Lower leg skin (tissue), 4 donors: Measurements from ENCODE around the gene VPS26B. TPM values are rescaled to one million over a fixed set of nuclear protein-coding genes. Genes with fewer than 3 reads are reported as not detected.

Source experiments
- DNase-seq, 2 donors: peaks; one replicate each; pipeline ENCODE4 v3.0.0-alpha.2; 2019; ENCODE audit warnings: low spot score in 2 of 2
- H3K4me3 ChIP-seq: fragments of 200-600 bp; sonication (generic); 2 replicates; pipeline ENCODE4 v1.5.1; 2017; ENCODE audit warnings: mild to moderate bottlenecking, low read depth; ENCODE audit not compliant: poor library complexity, severe bottlenecking
- POLR2A ChIP-seq, 2 donors: fragments of 450-650 bp; IDR thresholded peaks; one replicate each; pipeline ENCODE4 v1.6.1; 2016 to 2017; ENCODE audit warnings: antibody characterized with exemption in 2 of 2, mild to moderate bottlenecking in 1 of 2, moderate library complexity in 1 of 2
- WGBS, 2 donors: methylation state at CpG; one replicate each; pipeline ENCODE4 v1.1.5; 2018; 5-methylcytosine and 5-hydroxymethylcytosine counted together
- intact Hi-C: fragments of 100-400 bp; cut with DNase I; formaldehyde crosslinking; loops from one replicate; pipeline ENCODE4 v1.15.0; 2023; ENCODE audit warnings: low total_unique reads
- total RNA-seq, 4 donors: library from RNA; depleted of rRNA; stranded (reverse); fragments of >200 nt; gene quantifications; one replicate each; pipeline ENCODE4 v1.1.0, GENCODE V29; 2016
- TF ChIP-seq, protein P1 (sequence below), 3 donors: fragments of 450-650 bp; IDR thresholded peaks; one replicate each; pipeline ENCODE4 v1.5.1; 2016; ENCODE audit warnings: antibody characterized with exemption in 3 of 3, mild to moderate bottlenecking in 3 of 3, moderate library complexity in 2 of 3

VPS26B gene
- total RNA-seq, 4 donors from 2014 or later, result 50.6 to 76.5 (median 64.1) TPM

DNA sequence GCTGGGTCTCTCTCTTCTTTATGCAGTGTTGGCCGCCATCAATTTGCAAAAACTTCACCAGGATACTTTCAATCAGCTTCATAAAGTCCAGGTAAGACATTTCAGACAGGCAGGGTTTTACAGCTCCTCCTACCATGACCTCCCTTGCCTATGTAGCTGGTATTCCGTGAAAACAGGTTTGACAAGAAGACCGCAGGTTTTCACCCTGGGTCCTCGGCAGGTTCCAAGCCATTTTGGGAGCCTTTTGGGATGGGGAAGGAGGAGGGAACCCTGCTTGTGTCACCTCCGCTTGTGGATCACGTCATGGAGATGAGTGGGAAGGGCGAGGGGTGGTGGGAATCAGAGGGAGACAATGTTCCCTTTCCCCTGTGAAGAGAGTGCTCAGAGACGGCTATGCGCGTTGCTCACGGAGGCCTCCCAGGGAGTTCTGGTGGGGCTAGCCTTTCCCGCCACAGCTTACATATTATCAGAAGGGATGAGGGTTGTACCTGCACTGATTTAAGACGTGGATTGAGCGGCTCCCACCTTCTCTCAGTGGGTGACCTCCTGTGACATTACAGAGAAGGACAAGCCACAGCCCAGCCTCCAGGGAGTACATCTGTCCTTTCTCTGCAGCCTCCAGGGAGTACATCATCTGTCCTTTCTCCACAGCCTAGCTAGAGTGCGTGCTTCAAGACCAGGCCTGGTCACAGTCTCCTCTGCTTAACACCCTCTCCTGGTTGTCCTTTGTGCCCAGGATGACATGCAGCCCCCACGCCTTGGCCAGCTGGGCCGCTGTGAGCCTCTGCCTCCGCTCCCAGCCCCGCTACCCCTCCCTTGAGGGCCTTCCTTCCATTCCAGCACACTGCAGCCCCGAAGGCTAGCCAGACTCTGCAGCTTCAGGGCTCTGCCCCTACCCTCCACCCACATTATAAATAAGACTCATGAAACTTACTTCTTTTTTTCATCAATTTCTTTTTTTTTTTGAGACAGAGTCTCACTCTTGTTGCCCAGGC is 68.9 kb downstream of the VPS26B start:
- intact Hi-C loops, result no loop called here
- no peak for TF ChIP-seq POLR2A (IDR thresholded peaks at IDR 0.05)
- TF ChIP-seq, protein P1, sequence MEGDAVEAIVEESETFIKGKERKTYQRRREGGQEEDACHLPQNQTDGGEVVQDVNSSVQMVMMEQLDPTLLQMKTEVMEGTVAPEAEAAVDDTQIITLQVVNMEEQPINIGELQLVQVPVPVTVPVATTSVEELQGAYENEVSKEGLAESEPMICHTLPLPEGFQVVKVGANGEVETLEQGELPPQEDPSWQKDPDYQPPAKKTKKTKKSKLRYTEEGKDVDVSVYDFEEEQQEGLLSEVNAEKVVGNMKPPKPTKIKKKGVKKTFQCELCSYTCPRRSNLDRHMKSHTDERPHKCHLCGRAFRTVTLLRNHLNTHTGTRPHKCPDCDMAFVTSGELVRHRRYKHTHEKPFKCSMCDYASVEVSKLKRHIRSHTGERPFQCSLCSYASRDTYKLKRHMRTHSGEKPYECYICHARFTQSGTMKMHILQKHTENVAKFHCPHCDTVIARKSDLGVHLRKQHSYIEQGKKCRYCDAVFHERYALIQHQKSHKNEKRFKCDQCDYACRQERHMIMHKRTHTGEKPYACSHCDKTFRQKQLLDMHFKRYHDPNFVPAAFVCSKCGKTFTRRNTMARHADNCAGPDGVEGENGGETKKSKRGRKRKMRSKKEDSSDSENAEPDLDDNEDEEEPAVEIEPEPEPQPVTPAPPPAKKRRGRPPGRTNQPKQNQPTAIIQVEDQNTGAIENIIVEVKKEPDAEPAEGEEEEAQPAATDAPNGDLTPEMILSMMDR (IDR thresholded peaks at IDR 0.05), result no peak
- 75 to 81% methylated on average over 20 of the region's 20 CpGs for WGBS, 2 donors
- H3K4me3 ChIP-seq, result no peak overlapping the region
- DNase-seq, result peak in 1 of 2 donors; percentile 49

DNA sequence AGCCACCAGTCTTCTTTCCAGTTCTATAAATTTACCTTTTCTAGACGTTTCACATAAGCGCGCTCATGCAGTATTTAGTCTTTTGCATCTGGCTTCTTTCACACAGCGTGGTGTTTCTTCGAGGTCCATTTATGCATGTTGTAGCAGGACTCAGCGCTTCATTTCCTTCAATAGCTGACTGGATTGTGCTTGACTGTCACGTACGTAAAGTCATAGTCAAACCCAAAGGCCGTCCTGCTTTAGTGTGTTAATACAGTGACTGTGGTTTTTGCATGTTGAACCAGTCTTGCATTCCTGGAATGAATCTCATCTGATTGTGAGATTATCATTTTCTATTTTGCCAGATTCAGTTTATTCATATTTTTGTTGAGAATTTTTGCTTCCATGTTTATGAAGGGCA is 70.2 kb downstream of the VPS26B start:
- no peak for DNase-seq
- WGBS, 2 donors, result 89 to 91% methylated on average over 9 of the region's 9 CpGs
- intact Hi-C loops, result no loop called here
- H3K4me3 ChIP-seq, result no peak overlapping the region
- TF ChIP-seq, protein P1 (IDR thresholded peaks at IDR 0.05), result no peak
- no peak for TF ChIP-seq POLR2A (IDR thresholded peaks at IDR 0.05)

Other genes with a start within 250 kb of the VPS26B start
- gene JAM3, start 155.6 kb upstream of the VPS26B start, total RNA-seq, result 10 to 100 TPM; 12.8 to 22.4 (median 15.1) TPM
- gene NCAPD3, start 704 bp upstream of the VPS26B start, total RNA-seq, result 10 to 100 TPM; 10.7 to 24.7 (median 20.3) TPM
- 10 to 100 TPM in 3 of 4 donors, 1 to 10 TPM in 1; 9.1 to 35.7 (median 26.2) TPM for gene THYN1, start 28.7 kb downstream of the VPS26B start, total RNA-seq
- 10 to 100 TPM; 49.0 to 68.6 (median 58.6) TPM for gene ACAD8, start 28.9 kb downstream of the VPS26B start, total RNA-seq
- 10 to 100 TPM in 1 of 4 donors, 1 to 10 TPM in 3; 7.5 to 18.5 (median 8.9) TPM for gene GLB1L3, start 51.7 kb downstream of the VPS26B start, total RNA-seq
- gene GLB1L2, start 107.3 kb downstream of the VPS26B start, total RNA-seq, result 10 to 100 TPM in 2 of 4 donors, 1 to 10 TPM in 2; 9.1 to 21.6 (median 15.1) TPM
- under 1 TPM in 3 of 4 donors, not detected in 1; 0.13 to 0.58 (median 0.44) TPM for gene B3GAT1, start 187.6 kb downstream of the VPS26B start, total RNA-seq